Uterus (tissue), 2 donors: ENCODE data around the gene KIF26B.

Source experiments
- POLR2A ChIP-seq, 2 donors: fragments of 450-650 bp; IDR thresholded peaks; one replicate each; pipeline ENCODE4 v1.6.1; 2016; ENCODE audit warnings: antibody characterized with exemption in 2 of 2, mild to moderate bottlenecking in 1 of 2, moderate library complexity in 1 of 2
- TF ChIP-seq, protein P1 (sequence below), 4 experiments: fragments of 200-600 bp in 2 of 4; fragments of 450-650 bp in 2 of 4; sonication (generic) in 2 of 4; IDR thresholded peaks; one replicate each; pipeline ENCODE4 v1.5.1; 2016 to 2019; ENCODE audit warnings: antibody characterized with exemption in 4 of 4, mild to moderate bottlenecking in 2 of 4, moderate library complexity in 1 of 4

DNA sequence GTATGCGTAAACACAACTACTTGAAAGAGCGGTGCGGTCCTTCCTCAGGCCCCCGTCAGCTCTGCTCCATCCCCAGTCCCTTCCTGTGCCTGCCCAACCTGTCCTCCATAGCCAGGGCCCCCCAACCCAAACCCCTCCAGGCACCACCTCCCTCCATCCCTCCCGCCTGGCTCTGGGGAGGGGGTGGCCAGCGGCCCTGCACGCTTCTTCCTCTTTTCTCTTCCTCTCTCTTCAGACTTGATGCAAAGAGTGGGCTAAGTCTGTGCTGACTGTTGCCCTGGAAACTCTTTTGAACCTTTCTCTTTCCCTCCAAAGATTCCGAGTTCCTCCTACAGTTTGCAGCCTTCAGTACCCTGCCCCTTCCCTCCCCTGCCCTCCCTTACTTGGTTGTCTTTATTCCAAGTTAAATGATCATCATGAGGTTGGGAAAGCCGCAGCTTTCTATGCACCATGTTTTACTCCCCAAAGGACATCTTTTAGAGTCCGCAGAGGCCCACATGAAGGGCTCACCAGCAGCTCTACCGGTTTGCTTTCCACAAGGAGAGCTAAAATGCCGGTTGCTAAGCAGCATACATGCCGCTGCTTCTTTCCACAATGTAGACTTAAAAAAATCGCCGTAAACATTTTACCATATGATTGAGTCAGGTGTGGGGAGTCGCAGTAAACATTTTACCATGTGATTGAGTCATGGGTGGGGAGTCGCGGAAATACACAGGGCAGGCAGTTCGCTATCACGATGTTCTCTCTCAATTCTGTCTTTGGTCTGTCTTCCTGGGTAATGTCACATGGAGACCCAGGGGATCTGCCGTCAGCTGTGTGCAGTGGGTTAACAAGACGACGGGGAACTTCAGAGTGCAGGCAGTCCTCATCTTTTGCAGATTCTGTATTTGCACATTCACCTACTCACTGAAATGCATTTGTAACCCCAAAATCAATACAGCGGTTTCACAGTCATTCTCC, 525.3 kb downstream of the KIF26B start:
- no peak for TF ChIP-seq POLR2A (IDR thresholded peaks at IDR 0.05)
- TF ChIP-seq, protein P1, sequence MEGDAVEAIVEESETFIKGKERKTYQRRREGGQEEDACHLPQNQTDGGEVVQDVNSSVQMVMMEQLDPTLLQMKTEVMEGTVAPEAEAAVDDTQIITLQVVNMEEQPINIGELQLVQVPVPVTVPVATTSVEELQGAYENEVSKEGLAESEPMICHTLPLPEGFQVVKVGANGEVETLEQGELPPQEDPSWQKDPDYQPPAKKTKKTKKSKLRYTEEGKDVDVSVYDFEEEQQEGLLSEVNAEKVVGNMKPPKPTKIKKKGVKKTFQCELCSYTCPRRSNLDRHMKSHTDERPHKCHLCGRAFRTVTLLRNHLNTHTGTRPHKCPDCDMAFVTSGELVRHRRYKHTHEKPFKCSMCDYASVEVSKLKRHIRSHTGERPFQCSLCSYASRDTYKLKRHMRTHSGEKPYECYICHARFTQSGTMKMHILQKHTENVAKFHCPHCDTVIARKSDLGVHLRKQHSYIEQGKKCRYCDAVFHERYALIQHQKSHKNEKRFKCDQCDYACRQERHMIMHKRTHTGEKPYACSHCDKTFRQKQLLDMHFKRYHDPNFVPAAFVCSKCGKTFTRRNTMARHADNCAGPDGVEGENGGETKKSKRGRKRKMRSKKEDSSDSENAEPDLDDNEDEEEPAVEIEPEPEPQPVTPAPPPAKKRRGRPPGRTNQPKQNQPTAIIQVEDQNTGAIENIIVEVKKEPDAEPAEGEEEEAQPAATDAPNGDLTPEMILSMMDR (IDR thresholded peaks at IDR 0.05): no peak
